ENCODE results near the gene SKP2.

DNA sequence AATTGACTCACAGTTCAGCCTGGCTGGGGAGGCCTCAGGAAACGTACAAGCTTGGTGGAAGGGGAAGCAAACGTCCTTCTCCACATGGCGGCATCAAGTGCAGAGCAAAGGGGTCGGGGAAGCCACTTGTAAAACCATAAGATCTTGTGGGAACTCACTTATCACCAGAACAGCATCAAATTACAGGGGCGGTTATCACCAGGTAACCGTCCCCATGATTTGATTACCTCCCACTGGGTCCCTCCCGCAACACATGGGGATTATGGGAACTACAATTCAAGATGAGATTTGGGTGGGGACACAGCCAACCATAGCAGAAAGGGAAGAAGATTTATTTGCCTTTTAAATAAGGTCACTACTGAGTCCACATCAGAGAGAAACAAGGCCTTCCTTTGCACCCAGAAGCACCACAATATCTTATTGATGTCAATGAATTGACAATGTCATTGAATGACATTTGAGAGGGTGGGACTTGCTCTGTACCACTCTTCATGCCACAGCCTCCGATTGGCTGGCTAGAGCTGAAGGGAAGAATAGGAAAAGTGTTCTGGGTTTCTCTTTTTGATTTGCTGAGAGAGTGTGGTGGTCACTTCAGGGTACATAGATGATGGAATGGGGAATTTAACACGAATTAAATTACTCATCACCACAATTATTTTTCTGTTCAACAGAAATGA is 11.0 kb downstream of the SKP2 start:
- TF ChIP-seq, protein P1, sequence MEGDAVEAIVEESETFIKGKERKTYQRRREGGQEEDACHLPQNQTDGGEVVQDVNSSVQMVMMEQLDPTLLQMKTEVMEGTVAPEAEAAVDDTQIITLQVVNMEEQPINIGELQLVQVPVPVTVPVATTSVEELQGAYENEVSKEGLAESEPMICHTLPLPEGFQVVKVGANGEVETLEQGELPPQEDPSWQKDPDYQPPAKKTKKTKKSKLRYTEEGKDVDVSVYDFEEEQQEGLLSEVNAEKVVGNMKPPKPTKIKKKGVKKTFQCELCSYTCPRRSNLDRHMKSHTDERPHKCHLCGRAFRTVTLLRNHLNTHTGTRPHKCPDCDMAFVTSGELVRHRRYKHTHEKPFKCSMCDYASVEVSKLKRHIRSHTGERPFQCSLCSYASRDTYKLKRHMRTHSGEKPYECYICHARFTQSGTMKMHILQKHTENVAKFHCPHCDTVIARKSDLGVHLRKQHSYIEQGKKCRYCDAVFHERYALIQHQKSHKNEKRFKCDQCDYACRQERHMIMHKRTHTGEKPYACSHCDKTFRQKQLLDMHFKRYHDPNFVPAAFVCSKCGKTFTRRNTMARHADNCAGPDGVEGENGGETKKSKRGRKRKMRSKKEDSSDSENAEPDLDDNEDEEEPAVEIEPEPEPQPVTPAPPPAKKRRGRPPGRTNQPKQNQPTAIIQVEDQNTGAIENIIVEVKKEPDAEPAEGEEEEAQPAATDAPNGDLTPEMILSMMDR (IDR thresholded peaks at IDR 0.05) = no peak
- TF ChIP-seq POLR2A (IDR thresholded peaks at IDR 0.05) (no peak), EP300 (IDR thresholded peaks at IDR 0.05) (no peak)
